Activated CD4-positive, alpha-beta T cell treated with anti-CD3 and anti-CD28 coated beads for 36 hours (primary cell): Measurements from ENCODE around the gene CENPO. TPM values are rescaled to one million over a fixed set of nuclear protein-coding genes. Genes with fewer than 3 reads are reported as not detected.
"Not testable (repeated sequence)": the region's sequence is repeated elsewhere in the genome, so short reads cannot be mapped to it uniquely, and the experiment has no call there.

Source experiments
- ATAC-seq: fragments of 200-7000 bp; cut with Tn5 transposase; one replicate; pipeline ENCODE4 v1.10.0; 2021; ENCODE audit warnings: mild to moderate bottlenecking, moderate library complexity
- CTCF ChIA-PET: fragments of 350-600 bp; sonication (Branson Sonifier 250); formaldehyde crosslinking; loops from one replicate; lab custom pipeline; 2021; ENCODE audit warnings: antibody characterized with exemption; lab: Charles Lee
- POLR2A ChIA-PET: fragments of 350-600 bp; sonication (Branson Sonifier 250); formaldehyde crosslinking; loops from one replicate; lab custom pipeline; 2021; ENCODE audit warnings: antibody characterized with exemption, inconsistent platforms; lab: Charles Lee
- DNase-seq: peaks from one replicate; pipeline ENCODE4 v3.0.0-alpha.2; 2020
- H3K27ac Mint-ChIP-seq: one replicate; pipeline ENCODE4 v1.8.0; 2021; ENCODE audit warnings: mixed read lengths
- H3K27me3 Mint-ChIP-seq: one replicate; pipeline ENCODE4 v1.8.0; 2021; ENCODE audit warnings: mixed read lengths
- H3K36me3 Mint-ChIP-seq: one replicate; pipeline ENCODE4 v1.8.0; 2021; ENCODE audit warnings: low read depth, mixed read lengths
- H3K4me1 Mint-ChIP-seq: one replicate; pipeline ENCODE4 v1.8.0; 2021; ENCODE audit warnings: mixed read lengths
- H3K4me3 Mint-ChIP-seq: one replicate; pipeline ENCODE4 v1.8.0; 2021; ENCODE audit warnings: mild to moderate bottlenecking, moderate library complexity, mixed read lengths
- H3K9me3 Mint-ChIP-seq: one replicate; pipeline ENCODE4 v1.8.0; 2021; ENCODE audit warnings: low read depth, mixed read lengths
- intact Hi-C, 2 experiments: fragments of 100-400 bp; cut with DNase I in 1 of 2; cut with micrococcal nuclease in 1 of 2; formaldehyde crosslinking; loops; one replicate each; pipeline versions ENCODE4 v1.14.2 to v1.15.1; 2022 to 2024; cut with DNase I, micrococcal nuclease
- total RNA-seq, 2 experiments: library from RNA; stranded (reverse); gene quantifications; one replicate each; pipeline ENCODE4 v1.2.3, GENCODE V29; 2021

Gene CENPO
- total RNA-seq, 2 experiments from 2014 or later = 42.4 to 42.7 TPM

GRCh38 chr2:24832521-24832920 lies 39.3 kb downstream of the CENPO start:
- ATAC-seq = no peak
- Mint-ChIP-seq H3K9me3 (no peaks in the 10 kb centered on the region), H3K27me3 (no peaks in the 10 kb centered on the region), H3K36me3 (peaks cover 20% of the 10 kb centered on the region), H3K4me1 (no peaks in the 10 kb centered on the region), H3K4me3 (no peak overlapping the region), H3K27ac (no peak overlapping the region)
- no peak for DNase-seq
- CTCF ChIA-PET = no interaction called here
- intact Hi-C loops = no loop called here
- POLR2A ChIA-PET = no interaction called here

DNA sequence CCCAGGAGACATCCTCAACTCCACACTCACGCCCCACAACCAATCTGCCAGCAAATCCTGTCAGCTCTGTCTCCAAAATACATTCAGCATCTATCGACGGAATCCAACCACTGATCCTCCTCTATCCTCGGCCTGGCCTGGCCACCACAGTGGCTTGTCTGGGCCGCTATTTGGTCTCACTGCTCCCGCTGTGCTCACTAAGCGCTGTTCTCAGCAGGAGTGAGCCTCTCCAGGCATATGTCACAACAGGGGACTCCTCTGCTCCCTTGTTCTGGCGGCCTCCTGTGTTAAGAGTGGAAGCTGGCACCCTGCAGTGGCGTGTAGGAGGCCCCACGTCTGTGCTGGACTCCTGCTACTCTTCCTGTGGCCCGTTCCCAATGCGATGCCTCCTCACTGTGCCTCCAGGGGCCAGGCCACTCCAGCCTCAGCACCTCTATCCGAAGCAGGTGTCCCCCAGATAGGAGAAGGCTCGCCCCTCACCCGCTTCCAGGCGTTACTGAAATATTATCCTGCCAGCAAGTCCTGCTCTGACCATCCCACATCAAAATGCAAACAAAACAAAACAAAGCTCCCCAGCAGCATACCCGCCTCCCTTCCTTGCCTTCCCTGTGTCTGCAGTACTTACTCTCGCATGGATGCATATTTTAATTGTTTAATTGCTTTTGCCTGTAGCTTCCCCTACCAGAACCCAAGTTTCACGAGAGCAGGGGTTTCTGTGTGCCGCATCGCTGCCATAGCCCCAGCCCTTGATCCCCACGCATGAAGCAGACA lies 39.9 kb downstream of the CENPO start:
- Mint-ChIP-seq H3K4me1 (no peaks in the 10 kb centered on the region), H3K4me3 (no peak overlapping the region), H3K36me3 (peaks cover 16% of the 10 kb centered on the region), H3K27me3 (no peaks in the 10 kb centered on the region), H3K27ac (no peak overlapping the region), H3K9me3 (no peaks in the 10 kb centered on the region)
- POLR2A ChIA-PET = no interaction called here
- DNase-seq (no peak), ATAC-seq (no peak)
- CTCF ChIA-PET = no interaction called here
- intact Hi-C loops = no loop called here

GRCh38 chr2:24833821-24834732 lies 40.9 kb downstream of the CENPO start:
- no peak overlapping the region for H3K4me3 Mint-ChIP-seq

GRCh38 chr2:24834733-24835395 lies 41.6 kb downstream of the CENPO start:
- no peaks in the 10 kb centered on the region for H3K27me3 Mint-ChIP-seq
- peaks cover 16% of the 10 kb centered on the region for H3K36me3 Mint-ChIP-seq
- no peak overlapping the region for H3K27ac Mint-ChIP-seq
- ChIA-PET POLR2A (no interaction called here), CTCF (no interaction called here)
- H3K4me3 Mint-ChIP-seq = no peak overlapping the region
- no peaks in the 10 kb centered on the region for H3K9me3 Mint-ChIP-seq
- intact Hi-C loops = no loop called here
- H3K4me1 Mint-ChIP-seq = no peaks in the 10 kb centered on the region
- DNase-seq (no peak), ATAC-seq (no peak)

More at GRCh38 chr2:24833821-24834732, 40.9 kb downstream of the CENPO start:
- Mint-ChIP-seq H3K9me3 (no peaks in the 10 kb centered on the region), H3K4me1 (no peaks in the 10 kb centered on the region), H3K27ac (no peak overlapping the region), H3K27me3 (no peaks in the 10 kb centered on the region), H3K36me3 (peaks cover 16% of the 10 kb centered on the region)
- DNase-seq (no peak), ATAC-seq (no peak)
- intact Hi-C loops = no loop called here
- ChIA-PET CTCF (no interaction called here), POLR2A (no interaction called here)

GRCh38 chr2:24835411-24835810 lies 42.2 kb downstream of the CENPO start:
- H3K9me3 Mint-ChIP-seq, DNase-seq, CTCF ChIA-PET, H3K27me3 Mint-ChIP-seq, H3K27ac Mint-ChIP-seq, ATAC-seq, intact Hi-C loops, POLR2A ChIA-PET, H3K4me3 Mint-ChIP-seq, H3K4me1 Mint-ChIP-seq: not testable (repeated sequence)
- peaks cover 16% of the 10 kb centered on the region for H3K36me3 Mint-ChIP-seq

DNA sequence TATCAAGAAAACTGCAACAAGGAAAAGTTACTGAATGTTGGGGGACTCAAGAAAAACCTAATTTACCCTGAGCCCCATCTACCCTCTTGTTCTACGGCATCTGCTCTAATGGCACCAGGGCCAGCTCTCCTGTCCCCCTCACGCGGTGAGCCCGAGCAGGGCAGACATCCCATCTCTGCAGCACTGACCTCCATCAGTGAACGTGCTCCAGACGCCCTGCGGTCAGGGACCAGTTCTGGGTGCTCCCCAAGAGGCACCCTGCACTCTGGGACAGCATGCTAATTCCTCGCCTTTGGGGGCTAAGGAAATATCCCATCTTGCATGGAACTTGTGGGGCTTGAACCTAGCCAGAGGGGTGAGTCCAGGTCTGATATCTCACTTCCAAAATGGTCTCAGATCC lies 43.0 kb downstream of the CENPO start:
- ATAC-seq = no peak
- Mint-ChIP-seq H3K27ac (no peak overlapping the region), H3K4me3 (no peak overlapping the region), H3K27me3 (no peaks in the 10 kb centered on the region), H3K36me3 (peaks cover 16% of the 10 kb centered on the region), H3K4me1 (no peaks in the 10 kb centered on the region), H3K9me3 (no peaks in the 10 kb centered on the region)
- intact Hi-C loops = no loop called here
- CTCF ChIA-PET = interaction anchor here (0.5 to 1.5 kb wide), 2 partner anchors 8 to 291 kb away, joined by 3 to 7 read pairs; no protein-coding TSS in a partner anchor
- DNase-seq = no peak
- POLR2A ChIA-PET = no interaction called here

GRCh38 chr2:24836706-24837105 lies 43.5 kb downstream of the CENPO start:
- POLR2A ChIA-PET = no interaction called here

GRCh38 chr2:24837996-24838513 lies 44.8 kb downstream of the CENPO start:
- DNase-seq = no peak
- no peaks in the 10 kb centered on the region for H3K9me3 Mint-ChIP-seq
- ChIA-PET POLR2A (no interaction called here), CTCF (interaction anchor here (1.5 kb wide), 1 partner anchor 10 kb away, joined by 7 read pairs; no protein-coding TSS in a partner anchor)
- no peaks in the 10 kb centered on the region for H3K27me3 Mint-ChIP-seq
- intact Hi-C loops = no loop called here
- no peaks in the 10 kb centered on the region for H3K4me1 Mint-ChIP-seq
- ATAC-seq = no peak
- no peak overlapping the region for H3K4me3 Mint-ChIP-seq
- no peak overlapping the region for H3K27ac Mint-ChIP-seq
- H3K36me3 Mint-ChIP-seq = peaks cover 16% of the 10 kb centered on the region

More at GRCh38 chr2:24836706-24837105, 43.5 kb downstream of the CENPO start:
- ATAC-seq (no peak), DNase-seq (no peak)
- CTCF ChIA-PET = interaction anchor here (0.7 to 1.5 kb wide), 2 partner anchors 9 to 23 kb away, joined by 3 to 7 read pairs; no protein-coding TSS in a partner anchor
- no peak overlapping the region for H3K4me3 Mint-ChIP-seq
- intact Hi-C loops = no loop called here
- no peaks in the 10 kb centered on the region for H3K27me3 Mint-ChIP-seq
- no peak overlapping the region for H3K27ac Mint-ChIP-seq
- H3K4me1 Mint-ChIP-seq = no peaks in the 10 kb centered on the region
- no peaks in the 10 kb centered on the region for H3K9me3 Mint-ChIP-seq
- peaks cover 16% of the 10 kb centered on the region for H3K36me3 Mint-ChIP-seq

- intact Hi-C loops = no loop called here
- Mint-ChIP-seq H3K36me3 (peaks cover 16% of the 10 kb centered on the region), H3K4me1 (no peaks in the 10 kb centered on the region), H3K9me3 (no peaks in the 10 kb centered on the region), H3K27me3 (no peaks in the 10 kb centered on the region), H3K27ac (no peak overlapping the region), H3K4me3 (no peak overlapping the region)
- DNase-seq (no peak), ATAC-seq (no peak)
- ChIA-PET CTCF (no interaction called here), POLR2A (no interaction called here)
Observed at GRCh38 chr2:24838541-24838940, 45.3 kb downstream of the CENPO start.

DNA sequence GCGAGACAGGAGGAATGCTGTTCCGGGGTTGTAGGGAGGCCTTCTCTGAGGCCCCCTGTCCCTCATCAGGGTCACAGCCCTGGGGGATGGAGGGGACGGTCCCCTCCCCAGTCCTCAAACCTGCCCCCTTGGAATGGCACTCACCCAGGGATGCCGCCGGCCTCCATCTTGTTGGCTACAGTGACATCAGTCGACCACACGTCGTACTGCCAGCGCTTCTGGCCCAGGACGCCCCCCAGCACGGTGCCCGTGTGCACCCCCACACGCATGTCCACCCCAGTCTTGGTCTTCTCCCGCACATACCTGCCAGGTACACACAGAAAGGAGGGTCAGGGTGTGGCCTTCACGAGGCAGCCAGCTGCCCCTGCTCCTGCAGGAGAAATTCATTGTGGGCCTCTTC lies 46.5 kb downstream of the CENPO start:
- intact Hi-C loops = no loop called here
- POLR2A ChIA-PET = no interaction called here
- Mint-ChIP-seq H3K4me3 (no peak overlapping the region), H3K27ac (no peak overlapping the region), H3K36me3 (peaks cover 13% of the 10 kb centered on the region), H3K9me3 (no peaks in the 10 kb centered on the region), H3K27me3 (no peaks in the 10 kb centered on the region), H3K4me1 (no peaks in the 10 kb centered on the region)
- no peak for DNase-seq
- no peak for ATAC-seq
- CTCF ChIA-PET = no interaction called here

DNA sequence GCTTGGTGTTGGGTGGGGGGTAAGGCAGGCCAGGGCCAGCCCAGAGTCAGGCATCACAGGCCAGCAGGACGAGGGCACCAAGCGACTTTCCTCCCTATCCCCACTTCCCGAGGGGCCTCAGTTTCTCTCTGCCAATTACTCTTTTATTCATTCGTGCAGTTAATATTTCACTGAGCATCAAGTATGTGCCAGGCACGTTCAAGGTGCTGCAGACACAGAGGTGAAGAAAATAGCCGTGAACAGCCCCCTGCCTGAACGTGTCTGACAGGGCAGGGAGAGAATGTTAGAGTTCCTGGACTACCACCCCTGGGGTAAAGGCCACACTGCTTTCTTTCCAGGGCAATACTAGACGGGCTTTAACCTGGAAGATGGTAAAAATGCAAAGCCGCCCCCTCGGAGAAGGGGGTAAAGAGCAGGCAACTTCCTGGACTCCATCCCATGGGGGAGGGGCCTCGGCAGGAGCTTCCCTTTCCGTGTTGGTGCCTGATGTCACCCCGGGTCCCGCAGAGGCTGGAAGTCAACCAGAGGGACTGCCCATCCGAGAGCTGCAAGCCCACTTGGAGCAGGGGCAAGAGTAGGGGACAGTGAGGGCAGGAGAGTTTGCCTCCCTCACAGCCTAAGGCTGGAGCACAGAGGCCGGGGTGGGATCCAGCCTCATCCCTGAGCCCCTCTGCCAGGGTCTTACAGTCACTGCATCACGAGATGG lies 47.1 kb downstream of the CENPO start:
- H3K4me1 Mint-ChIP-seq = no peaks in the 10 kb centered on the region
- no peak overlapping the region for H3K4me3 Mint-ChIP-seq
- H3K36me3 Mint-ChIP-seq = peaks cover 10% of the 10 kb centered on the region
- POLR2A ChIA-PET = no interaction called here
- H3K9me3 Mint-ChIP-seq = no peaks in the 10 kb centered on the region
- H3K27ac Mint-ChIP-seq = no peak overlapping the region
- ATAC-seq (no peak), DNase-seq (no peak)
- CTCF ChIA-PET = no interaction called here
- H3K27me3 Mint-ChIP-seq = no peaks in the 10 kb centered on the region
- intact Hi-C loops = no loop called here
